HL-60 (cell line): ENCODE measurements around the gene PKIB.

ENCODE experiments used
- GABPA ChIP-seq: IDR thresholded peaks from 2 replicates; pipeline ENCODE4 v1.6.1; 2012; ENCODE audit warnings: low read depth
- POLR2AphosphoS5 ChIP-seq: IDR thresholded peaks from 2 replicates; pipeline ENCODE4 v1.6.1; 2012; ENCODE audit warnings: low read depth
- TF ChIP-seq, protein P1 (sequence below): IDR thresholded peaks from one replicate; pipeline ENCODE4 v1.5.1; 2011; ENCODE audit warnings: low read length, control low read depth, inconsistent platforms; ENCODE audit not compliant: insufficient read depth
- TF ChIP-seq, protein P2 (sequence below): IDR thresholded peaks from 2 replicates; pipeline ENCODE4 v1.6.1; 2012; ENCODE audit warnings: low read depth; ENCODE audit not compliant: insufficient replicate concordance

DNA sequence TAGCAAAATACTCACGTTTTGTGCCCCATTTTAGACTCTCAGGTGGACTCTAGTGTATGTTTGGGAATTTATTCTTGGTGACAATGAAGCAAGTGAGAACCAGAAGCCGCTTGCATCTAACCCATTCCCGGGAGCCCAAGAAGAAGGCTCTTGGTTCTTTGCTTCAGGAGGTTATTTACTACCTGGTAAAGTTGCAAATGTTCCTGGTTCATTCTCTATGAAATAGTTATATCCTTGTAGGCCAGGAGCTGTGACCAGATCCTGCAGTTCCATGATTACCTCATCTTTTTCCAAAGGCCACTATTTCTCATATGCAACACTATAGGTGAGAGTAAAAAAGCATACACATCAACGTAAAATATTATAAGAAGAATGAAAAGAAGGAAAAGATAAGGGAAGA, 108.4 kb downstream of the PKIB start:
- TF ChIP-seq, protein P1, sequence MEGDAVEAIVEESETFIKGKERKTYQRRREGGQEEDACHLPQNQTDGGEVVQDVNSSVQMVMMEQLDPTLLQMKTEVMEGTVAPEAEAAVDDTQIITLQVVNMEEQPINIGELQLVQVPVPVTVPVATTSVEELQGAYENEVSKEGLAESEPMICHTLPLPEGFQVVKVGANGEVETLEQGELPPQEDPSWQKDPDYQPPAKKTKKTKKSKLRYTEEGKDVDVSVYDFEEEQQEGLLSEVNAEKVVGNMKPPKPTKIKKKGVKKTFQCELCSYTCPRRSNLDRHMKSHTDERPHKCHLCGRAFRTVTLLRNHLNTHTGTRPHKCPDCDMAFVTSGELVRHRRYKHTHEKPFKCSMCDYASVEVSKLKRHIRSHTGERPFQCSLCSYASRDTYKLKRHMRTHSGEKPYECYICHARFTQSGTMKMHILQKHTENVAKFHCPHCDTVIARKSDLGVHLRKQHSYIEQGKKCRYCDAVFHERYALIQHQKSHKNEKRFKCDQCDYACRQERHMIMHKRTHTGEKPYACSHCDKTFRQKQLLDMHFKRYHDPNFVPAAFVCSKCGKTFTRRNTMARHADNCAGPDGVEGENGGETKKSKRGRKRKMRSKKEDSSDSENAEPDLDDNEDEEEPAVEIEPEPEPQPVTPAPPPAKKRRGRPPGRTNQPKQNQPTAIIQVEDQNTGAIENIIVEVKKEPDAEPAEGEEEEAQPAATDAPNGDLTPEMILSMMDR = no peak
- TF ChIP-seq POLR2AphosphoS5 (no peak), GABPA (no peak)
- TF ChIP-seq, protein P2, sequence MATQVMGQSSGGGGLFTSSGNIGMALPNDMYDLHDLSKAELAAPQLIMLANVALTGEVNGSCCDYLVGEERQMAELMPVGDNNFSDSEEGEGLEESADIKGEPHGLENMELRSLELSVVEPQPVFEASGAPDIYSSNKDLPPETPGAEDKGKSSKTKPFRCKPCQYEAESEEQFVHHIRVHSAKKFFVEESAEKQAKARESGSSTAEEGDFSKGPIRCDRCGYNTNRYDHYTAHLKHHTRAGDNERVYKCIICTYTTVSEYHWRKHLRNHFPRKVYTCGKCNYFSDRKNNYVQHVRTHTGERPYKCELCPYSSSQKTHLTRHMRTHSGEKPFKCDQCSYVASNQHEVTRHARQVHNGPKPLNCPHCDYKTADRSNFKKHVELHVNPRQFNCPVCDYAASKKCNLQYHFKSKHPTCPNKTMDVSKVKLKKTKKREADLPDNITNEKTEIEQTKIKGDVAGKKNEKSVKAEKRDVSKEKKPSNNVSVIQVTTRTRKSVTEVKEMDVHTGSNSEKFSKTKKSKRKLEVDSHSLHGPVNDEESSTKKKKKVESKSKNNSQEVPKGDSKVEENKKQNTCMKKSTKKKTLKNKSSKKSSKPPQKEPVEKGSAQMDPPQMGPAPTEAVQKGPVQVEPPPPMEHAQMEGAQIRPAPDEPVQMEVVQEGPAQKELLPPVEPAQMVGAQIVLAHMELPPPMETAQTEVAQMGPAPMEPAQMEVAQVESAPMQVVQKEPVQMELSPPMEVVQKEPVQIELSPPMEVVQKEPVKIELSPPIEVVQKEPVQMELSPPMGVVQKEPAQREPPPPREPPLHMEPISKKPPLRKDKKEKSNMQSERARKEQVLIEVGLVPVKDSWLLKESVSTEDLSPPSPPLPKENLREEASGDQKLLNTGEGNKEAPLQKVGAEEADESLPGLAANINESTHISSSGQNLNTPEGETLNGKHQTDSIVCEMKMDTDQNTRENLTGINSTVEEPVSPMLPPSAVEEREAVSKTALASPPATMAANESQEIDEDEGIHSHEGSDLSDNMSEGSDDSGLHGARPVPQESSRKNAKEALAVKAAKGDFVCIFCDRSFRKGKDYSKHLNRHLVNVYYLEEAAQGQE = no peak
